Natural killer cell (primary cell): ENCODE data around the gene CYP11A1. TPM values are rescaled to one million over a fixed set of nuclear protein-coding genes. Genes with fewer than 3 reads are reported as not detected.

Experiments
- ATAC-seq, 3 donors: fragments of 150-1000 bp in 2 of 3; fragments of 200-7000 bp in 1 of 3; cut with Tn5 transposase; 1 replicate in 1 of 3; 2 replicates in 2 of 3; pipeline ENCODE4 v1.10.0; 2021; ENCODE audit warnings: mild to moderate bottlenecking in 2 of 3, moderate library complexity in 2 of 3
- DNase-seq, 2 donors: peaks; one replicate each; pipeline versions ENCODE4 v3.0.0 to v3.0.0-alpha.2; 2013 to 2021; ENCODE audit warnings: mixed read lengths in 1 of 2
- H3K27ac ChIP-seq: one replicate; pipeline ENCODE4 v1.5.1; 2013; ENCODE audit warnings: mild to moderate bottlenecking, low read length
- H3K27me3 ChIP-seq: one replicate; pipeline ENCODE4 v1.6.1; 2013; ENCODE audit warnings: low read length; ENCODE audit not compliant: control insufficient read depth, insufficient read depth
- H3K36me3 ChIP-seq: one replicate; pipeline ENCODE4 v1.6.1; 2013; ENCODE audit warnings: low read length; ENCODE audit not compliant: control insufficient read depth, insufficient read depth
- H3K4me1 ChIP-seq: one replicate; pipeline ENCODE4 v1.6.1; 2013; ENCODE audit warnings: low read length; ENCODE audit not compliant: control insufficient read depth, insufficient read depth
- H3K4me3 ChIP-seq: one replicate; pipeline ENCODE4 v1.5.1; 2013; ENCODE audit warnings: low read length
- H3K9me3 ChIP-seq: one replicate; pipeline ENCODE4 v1.6.1; 2013; ENCODE audit warnings: low read length; ENCODE audit not compliant: control insufficient read depth, insufficient read depth
- H3K27ac Mint-ChIP-seq, 2 donors: one replicate each; pipeline ENCODE4 v1.8.0; 2022; ENCODE audit warnings: mild to moderate bottlenecking in 2 of 2, mixed read lengths in 2 of 2, moderate library complexity in 1 of 2
- H3K27me3 Mint-ChIP-seq, 2 donors: one replicate each; pipeline ENCODE4 v1.8.0; 2022; ENCODE audit warnings: low read depth in 2 of 2, mixed read lengths in 2 of 2
- H3K36me3 Mint-ChIP-seq: one replicate; pipeline ENCODE4 v1.8.0; 2022; ENCODE audit warnings: mixed read lengths
- H3K4me1 Mint-ChIP-seq, 2 donors: one replicate each; pipeline ENCODE4 v1.8.0; 2022; ENCODE audit warnings: mixed read lengths in 2 of 2
- H3K4me3 Mint-ChIP-seq: one replicate; pipeline ENCODE4 v1.8.0; 2022; ENCODE audit warnings: mild to moderate bottlenecking, moderate library complexity, mixed read lengths
- H3K9me3 Mint-ChIP-seq, 2 donors: one replicate each; pipeline ENCODE4 v1.8.0; 2022; ENCODE audit warnings: mixed read lengths in 2 of 2
- CTCF ChIP-seq: fragments of 200-600 bp; IDR thresholded peaks from one replicate; pipeline ENCODE4 v1.8.0; 2022; ENCODE audit warnings: antibody characterized with exemption
- WGBS: methylation state at CpG from one replicate; pipeline ENCODE4 v1.1.7; 2013; ENCODE audit warnings: missing lambda C conversion rate; ENCODE audit not compliant: insufficient coverage; 5-methylcytosine and 5-hydroxymethylcytosine counted together
- intact Hi-C: fragments of 100-400 bp; cut with micrococcal nuclease; formaldehyde crosslinking; loops from one replicate; pipeline ENCODE4 v1.14.2; 2022
- total RNA-seq, 4 donors: library from RNA; stranded (reverse); fragments of 120-200 nt in 1 of 4; gene quantifications; one replicate each; pipeline versions ENCODE4 v1.2.3 to v1.2.4, GENCODE V29; 2013 to 2022

The CYP11A1 gene
- total RNA-seq, 3 donors from 2014 or later (not counting 1 experiment from before 2014, with no cell fraction given): 5.1 TPM; not detected in 2

- no peaks in the 10 kb centered on the region for H3K27me3 ChIP-seq
- no peak overlapping the region for H3K27ac Mint-ChIP-seq
- no peaks in the 10 kb centered on the region for H3K36me3 ChIP-seq
- H3K9me3 ChIP-seq: no peaks in the 10 kb centered on the region
- H3K4me3 Mint-ChIP-seq: no peak overlapping the region
- no peaks in the 10 kb centered on the region for H3K27me3 Mint-ChIP-seq
- no peak for DNase-seq
- H3K9me3 Mint-ChIP-seq: no peaks in the 10 kb centered on the region
- no peaks in the 10 kb centered on the region for H3K36me3 Mint-ChIP-seq
- WGBS: 94% methylated on average over 13 of the region's 13 CpGs
- H3K4me3 ChIP-seq: no peak overlapping the region
- peaks cover 5 to 32% of the 10 kb centered on the region in 2 donors for H3K4me1 Mint-ChIP-seq
- no peak for ATAC-seq
- no peak overlapping the region for H3K27ac ChIP-seq
- H3K4me1 ChIP-seq: peaks cover 46% of the 10 kb centered on the region
- TF ChIP-seq CTCF: no peak
- intact Hi-C loops: no loop called here
These were observed 26.0 kb upstream of the CYP11A1 start for GRCh38 chr15:74393423-74393822.

- Mint-ChIP-seq H3K9me3 (no peaks in the 10 kb centered on the region), H3K36me3 (no peaks in the 10 kb centered on the region), H3K27ac (no peak overlapping the region), H3K4me1 (peaks cover 0 to 27% of the 10 kb centered on the region in 2 donors), H3K4me3 (no peak overlapping the region), H3K27me3 (no peaks in the 10 kb centered on the region)
- intact Hi-C loops: no loop called here
- ATAC-seq: no peak
- 97% methylated on average over 7 of the region's 7 CpGs for WGBS
- DNase-seq: no peak
- Histone ChIP-seq H3K27me3 (no peaks in the 10 kb centered on the region), H3K27ac (no peak overlapping the region), H3K9me3 (no peaks in the 10 kb centered on the region), H3K4me3 (no peak overlapping the region), H3K36me3 (no peaks in the 10 kb centered on the region), H3K4me1 (peaks cover 40% of the 10 kb centered on the region)
- TF ChIP-seq CTCF: no peak
These were observed 25.5 kb upstream of the CYP11A1 start for GRCh38 chr15:74392902-74393301.

GRCh38 chr15:74392451-74392830, 25.0 kb upstream of the CYP11A1 start:
- H3K9me3 Mint-ChIP-seq: no peaks in the 10 kb centered on the region
- Histone ChIP-seq H3K4me1 (peaks cover 36% of the 10 kb centered on the region), H3K4me3 (no peak overlapping the region), H3K36me3 (no peaks in the 10 kb centered on the region), H3K27me3 (no peaks in the 10 kb centered on the region), H3K27ac (no peak overlapping the region), H3K9me3 (no peaks in the 10 kb centered on the region)
- no peaks in the 10 kb centered on the region for H3K36me3 Mint-ChIP-seq
- no peaks in the 10 kb centered on the region for H3K27me3 Mint-ChIP-seq
- DNase-seq: no peak
- H3K27ac Mint-ChIP-seq: peak overlapping the region in 1 of 2 donors; percentile 34
- H3K4me3 Mint-ChIP-seq: no peak overlapping the region
- ATAC-seq: no peak
- 72% methylated on average over 8 of the region's 8 CpGs for WGBS
- intact Hi-C loops: no loop called here
- H3K4me1 Mint-ChIP-seq: peaks cover 0 to 23% of the 10 kb centered on the region in 2 donors
- TF ChIP-seq CTCF: no peak
